ENCODE results near the gene CCL27.

Gene CCL27

DNA sequence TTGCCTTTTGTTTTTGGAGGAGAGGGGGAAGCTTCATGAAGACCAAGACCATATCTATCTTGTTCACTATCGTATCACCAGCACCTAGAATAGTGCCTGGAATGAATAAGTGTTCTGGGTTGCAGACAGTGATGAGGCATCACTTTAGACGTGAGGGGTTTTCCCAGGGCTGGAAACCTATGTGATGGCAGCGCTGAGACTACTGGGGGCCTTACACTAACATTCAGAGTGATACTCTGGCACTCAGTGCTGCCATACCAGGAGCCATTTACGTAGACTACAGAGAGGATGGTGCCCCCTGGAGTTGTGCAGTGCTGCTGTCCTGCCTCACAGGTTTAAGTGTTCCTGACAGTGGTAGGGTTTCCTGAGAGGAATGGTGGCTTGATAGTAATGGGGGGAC is 21.7 kb upstream of the CCL27 start:
- no peak for DNase-seq (ENCODE audit: low spot score)

DNA sequence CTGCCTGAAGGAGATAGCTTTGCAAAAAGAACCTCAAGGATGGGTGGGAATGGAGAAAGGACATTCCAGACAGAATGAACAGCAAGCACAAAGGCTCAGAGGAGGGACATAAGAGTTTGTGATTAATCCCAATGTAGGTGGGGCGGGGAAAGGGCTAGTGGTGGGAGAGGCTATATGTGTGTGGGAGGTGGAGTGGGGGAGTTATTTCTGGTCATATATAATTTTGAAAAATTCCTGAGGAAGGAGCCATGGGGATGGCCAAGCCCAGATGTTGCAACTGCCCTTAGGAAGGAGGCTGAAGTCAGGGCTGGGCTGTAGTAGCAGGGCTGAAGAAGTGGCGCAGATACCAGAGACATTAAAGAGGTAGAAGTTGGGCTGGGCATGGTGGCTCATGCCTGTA is 13.4 kb upstream of the CCL27 start:
- no peak for DNase-seq (ENCODE audit: low spot score)

DNA sequence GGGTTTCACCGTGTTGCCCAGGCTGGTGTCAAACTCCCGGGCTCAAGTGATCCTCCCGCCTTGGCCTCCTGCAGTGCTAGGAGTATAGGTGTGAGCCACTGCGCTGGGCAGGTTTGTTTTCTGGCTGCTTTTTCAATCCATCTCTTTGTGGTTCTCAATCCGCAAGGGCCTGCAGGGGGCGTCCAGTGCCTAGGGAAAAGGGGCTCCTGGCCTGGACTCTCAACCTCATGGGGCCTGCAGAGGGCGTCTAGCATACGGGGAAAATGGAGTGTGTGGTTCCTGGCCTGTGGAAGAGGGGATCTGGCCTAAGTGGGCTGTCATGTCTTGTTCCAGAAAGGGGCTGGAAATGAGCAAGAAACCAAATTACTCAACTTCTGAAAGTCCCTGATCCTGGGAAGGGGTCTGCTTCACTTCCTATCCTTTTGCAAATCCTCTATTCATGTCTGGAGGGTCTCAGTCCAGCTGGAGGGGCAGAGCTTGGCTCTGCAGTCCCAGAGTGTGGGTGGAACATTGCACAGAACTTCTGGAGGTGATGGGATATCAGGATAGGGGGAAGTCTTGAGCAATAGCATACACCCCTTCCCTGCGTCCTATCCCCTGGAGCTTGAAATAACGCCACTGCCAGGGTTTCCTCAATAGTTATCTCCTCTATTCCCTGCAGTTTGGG is 12.7 kb upstream of the CCL27 start:
- peak; percentile 70 for DNase-seq (ENCODE audit: low spot score)

DNA sequence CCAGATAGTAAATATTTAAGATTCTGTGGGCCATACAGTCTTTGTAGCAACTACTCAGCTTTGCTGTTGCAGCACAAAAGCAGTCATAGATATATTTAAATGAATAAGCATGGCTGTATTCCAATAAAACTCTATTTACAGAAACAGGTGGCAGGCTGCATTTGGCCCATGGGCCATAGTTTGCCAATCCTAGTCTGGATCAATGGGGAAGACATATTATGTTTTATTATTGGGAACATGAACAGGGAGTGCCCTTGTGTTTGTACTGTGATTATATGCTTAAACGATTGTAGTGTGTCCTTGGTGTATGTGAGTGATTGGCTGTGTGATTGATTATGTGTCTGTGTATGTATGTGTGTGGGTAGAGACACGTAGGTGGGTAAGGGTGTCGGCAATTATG is 12.0 kb upstream of the CCL27 start:
- no peak for DNase-seq (ENCODE audit: low spot score)

DNA sequence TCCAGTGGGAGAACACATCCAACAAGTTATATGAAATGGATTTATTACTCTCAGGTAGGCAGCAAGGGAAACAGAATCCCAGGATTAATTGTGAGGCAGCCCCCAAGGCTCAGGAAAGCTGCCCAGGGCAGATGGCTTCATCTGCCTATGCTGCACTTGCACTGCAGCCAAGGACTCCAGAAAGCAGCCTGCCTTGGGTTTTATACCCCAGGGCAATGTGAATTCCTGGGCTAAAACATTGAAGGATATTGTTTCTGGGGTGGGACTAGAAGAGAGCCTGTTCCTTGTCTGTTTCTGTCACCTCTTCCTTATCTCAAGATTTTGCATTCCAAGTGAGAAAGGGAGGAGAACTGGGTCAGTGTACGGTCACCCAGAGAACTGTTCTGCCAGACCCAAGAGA is 8.8 kb upstream of the CCL27 start:
- DNase-seq (ENCODE audit: low spot score): no peak

DNA sequence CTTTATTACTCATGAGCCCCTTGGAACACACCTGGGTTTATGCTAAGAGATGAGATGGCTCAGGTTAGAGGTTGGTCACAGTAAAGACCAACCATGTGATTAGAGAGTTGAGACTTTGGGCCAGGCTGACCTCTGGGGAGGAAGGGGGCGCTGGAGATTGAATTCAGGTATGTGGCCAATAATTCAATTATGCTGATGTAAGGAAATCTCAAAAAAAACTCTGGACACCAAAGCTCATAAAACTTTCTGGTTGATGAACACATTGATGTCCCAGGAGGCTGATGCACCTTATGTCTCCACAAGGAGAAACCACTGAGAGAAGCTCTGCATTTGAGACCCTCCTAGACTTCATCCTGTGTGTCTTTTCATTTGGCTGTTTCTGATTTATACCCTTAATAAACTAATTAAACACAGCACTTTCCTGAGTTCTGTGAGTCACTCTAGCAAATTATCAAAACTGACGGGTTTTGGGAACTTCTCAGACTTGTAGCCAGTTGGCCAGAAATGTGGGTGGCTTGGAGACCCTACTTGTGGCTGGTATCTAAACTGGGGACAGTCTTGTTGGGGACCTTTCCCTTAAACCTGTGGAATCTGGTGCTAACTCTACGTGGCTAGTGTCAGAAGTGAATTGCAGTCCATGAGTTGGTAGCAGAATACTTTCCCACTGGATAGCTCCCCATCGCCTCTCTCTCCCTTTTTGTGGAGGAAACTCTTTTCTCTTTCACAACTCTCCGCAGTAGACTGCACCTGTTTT is 7.5 kb upstream of the CCL27 start:
- no peak for DNase-seq (ENCODE audit: low spot score)

DNA sequence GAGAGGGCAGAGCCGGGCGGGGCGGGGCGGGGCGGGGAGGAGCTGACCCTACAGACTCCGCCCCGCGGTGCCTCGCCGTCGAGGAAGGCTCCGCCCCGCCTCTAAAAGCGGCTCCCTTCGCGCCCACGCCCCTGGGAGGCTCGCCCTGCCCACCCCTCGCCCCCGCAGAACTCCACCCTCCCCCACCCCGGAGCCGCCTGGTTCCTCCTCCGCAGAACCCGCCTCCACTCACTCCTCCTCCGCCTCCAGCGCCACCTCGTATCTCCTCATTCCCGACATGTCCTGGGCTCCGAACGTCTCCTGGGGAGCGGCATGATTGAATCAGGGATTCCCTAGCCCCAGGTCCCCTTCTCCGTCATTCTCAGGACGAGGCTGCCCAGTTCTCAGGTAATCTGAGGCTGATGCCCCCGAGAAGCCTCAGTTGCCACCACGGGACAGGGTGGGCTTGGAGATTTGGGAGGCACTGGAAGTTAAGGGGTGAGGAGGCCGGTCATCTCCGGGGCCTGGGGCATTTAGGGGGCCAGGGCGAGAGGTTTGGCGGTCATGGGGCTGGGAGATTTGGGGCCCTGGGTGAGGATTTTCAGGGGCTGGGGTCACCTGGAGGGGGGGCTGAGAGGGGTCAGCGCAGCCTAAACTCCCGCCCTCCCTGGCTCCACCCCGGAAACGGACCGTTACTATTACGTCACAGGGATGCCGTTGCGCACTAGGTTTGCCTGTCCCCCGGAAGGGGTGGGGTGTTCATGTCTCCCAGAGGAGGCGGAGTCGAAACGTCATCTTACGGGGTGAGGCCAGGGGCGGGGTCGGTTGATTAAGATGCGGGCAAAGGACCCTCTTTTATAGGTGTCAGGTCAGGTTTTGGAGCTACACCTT is 3.2 kb upstream of the CCL27 start:
- DNase-seq (ENCODE audit: low spot score): peak; percentile 93

DNA sequence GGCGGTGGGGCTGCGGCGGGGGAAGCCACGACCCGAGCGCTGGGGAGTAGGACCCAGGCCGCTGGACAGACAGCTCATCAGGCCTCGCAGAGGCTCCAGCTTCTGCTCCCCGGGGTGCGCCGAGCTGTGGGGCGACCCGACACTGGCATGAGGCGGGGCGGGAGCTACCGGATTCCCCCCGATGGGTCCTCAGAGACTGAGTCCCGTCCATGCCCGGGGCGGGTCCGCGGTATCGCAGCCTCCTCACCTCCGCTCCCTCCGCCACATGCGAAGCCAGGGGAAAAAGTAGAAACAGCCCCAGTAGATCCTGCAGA is 2.6 kb upstream of the CCL27 start:
- DNase-seq (ENCODE audit: low spot score): no peak

DNA sequence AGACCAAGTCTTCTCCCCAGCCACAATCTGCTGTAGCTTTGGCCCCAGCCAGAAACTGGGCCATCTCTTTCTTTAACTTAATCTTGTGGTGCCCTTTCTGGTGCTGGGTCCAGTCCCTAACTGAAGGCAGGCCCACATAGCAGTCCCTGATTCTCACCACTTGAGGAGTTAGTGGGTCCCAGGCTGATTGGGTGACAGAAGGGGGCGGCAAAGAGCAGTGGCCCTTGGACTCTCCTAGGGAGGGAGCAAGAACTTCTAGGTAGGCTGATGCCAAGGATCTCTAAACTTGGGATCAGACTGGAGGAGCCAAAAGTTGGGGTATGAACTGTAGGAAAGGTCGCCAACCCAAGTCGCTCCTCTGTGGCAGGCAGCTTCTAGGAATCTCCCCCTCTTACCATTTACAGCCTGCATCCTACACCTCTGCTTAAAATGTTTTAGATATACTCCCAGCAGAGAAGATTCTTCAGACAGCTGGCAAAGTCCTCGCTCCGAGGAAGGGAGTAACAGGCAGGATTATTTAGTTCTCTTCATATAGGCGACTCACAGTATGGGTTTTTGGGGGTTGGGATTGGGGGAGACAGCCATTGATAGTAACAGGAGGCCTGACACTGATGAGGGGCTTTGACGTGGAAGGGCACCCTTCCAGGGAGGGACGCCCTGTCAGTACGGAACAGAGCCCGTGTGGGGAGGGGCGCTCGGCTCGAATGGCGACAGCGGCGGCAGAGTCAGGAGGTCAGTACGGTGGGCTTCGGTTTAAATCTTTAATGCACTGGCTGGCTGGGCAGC is 2.0 kb upstream of the CCL27 start:
- DNase-seq (ENCODE audit: low spot score): peak; percentile 84

DNA sequence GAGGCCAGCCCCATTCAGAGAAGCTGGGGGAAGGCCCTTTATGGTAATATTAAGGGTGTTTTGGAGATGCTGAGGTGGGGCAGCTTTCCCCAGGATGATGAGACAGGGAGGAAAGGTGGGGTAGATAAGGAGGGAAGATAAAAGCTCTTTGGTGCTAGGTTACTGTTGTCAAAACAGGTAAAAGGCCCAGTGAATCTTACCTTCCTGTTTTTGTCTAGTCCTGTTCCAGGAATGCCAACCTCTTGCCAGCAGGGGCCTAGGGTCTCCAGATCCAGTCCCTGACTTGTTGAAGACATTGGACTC is 797 bp upstream of the CCL27 start:
- DNase-seq (ENCODE audit: low spot score): no peak

DNA sequence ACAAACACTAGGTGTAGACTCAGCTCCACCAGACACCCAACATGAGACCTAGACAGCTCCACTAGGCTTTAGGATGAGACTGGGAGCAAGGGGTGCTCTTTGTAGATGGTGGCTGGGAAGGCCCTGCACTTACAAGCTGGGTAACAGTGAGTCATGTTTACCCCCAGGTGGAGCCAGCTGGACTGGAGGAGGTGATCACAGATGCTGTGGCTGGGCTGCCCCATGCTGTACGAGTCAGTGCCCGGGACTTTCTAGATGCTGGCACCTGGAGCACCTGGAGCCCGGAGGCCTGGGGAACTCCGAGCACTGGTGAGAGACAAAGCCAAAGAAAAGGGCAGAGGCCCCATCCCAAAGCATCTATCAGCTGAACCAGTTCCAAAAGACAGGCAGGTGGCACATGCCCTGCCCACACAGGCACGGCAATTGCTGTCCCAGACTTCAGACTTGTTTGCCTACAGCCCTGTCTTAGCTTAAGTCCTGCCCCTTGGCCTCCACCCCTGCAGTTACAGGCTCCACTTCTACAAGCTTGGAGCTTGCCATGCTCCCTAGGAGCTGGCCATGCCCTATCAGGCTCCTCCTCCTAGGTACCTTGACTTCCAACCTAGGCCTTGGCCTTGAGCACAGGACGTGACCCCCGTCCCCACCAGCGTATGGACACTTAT is 2.7 kb downstream of the CCL27 start:
- DNase-seq (ENCODE audit: low spot score): no peak

DNA sequence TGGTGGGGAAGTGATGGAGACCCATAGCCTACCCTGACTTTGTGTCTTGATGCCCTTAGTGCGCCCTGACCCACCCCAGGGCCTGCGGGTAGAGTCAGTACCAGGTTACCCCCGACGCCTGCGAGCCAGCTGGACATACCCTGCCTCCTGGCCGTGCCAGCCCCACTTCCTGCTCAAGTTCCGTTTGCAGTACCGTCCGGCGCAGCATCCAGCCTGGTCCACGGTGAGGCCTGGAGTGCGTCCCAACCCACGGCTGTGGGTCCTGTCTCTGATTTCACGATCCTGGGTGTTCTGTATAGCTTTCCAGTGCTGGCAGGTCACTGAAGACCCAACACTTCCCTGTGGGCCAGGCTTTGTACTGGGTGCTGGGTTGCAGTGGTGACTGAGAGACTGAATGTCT is 4.0 kb downstream of the CCL27 start:
- no peak for DNase-seq (ENCODE audit: low spot score)

DNA sequence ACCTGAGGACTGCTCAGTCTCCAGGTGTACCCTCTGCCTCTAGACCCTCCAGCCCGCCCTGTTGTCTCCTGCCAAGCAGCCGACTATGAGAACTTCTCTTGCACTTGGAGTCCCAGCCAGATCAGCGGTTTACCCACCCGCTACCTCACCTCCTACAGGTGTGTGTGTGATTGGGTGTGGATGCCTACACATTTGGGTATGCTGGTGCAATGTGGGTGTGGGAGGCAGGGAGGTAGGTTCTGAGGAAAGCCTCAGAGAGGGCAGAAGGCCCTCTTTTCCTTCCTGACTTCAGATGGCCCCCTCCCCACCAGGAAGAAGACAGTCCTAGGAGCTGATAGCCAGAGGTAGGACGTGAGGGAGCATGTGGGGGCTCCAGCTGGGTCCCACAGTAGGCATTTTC is 5.5 kb downstream of the CCL27 start:
- DNase-seq (ENCODE audit: low spot score): no peak

DNA sequence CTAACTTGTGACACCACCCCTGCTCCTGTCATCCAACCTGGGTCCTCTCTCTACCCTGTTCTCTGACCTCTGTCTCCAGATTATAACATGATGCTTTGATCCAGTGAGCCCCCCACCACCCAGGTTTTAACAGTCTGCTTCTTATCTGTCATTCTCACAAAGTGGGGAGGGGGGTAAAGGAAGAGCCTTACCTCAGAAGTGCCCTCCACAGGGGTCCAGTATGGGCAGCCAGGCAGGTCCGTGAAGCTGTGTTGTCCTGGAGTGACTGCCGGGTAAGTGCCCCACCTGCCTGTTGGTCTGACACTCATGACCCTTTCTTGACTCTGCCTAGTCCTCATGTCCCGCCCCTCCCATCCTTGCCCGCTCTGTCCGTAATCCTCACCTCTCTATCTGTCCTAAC is 7.1 kb downstream of the CCL27 start:
- no peak for DNase-seq (ENCODE audit: low spot score)

DNA sequence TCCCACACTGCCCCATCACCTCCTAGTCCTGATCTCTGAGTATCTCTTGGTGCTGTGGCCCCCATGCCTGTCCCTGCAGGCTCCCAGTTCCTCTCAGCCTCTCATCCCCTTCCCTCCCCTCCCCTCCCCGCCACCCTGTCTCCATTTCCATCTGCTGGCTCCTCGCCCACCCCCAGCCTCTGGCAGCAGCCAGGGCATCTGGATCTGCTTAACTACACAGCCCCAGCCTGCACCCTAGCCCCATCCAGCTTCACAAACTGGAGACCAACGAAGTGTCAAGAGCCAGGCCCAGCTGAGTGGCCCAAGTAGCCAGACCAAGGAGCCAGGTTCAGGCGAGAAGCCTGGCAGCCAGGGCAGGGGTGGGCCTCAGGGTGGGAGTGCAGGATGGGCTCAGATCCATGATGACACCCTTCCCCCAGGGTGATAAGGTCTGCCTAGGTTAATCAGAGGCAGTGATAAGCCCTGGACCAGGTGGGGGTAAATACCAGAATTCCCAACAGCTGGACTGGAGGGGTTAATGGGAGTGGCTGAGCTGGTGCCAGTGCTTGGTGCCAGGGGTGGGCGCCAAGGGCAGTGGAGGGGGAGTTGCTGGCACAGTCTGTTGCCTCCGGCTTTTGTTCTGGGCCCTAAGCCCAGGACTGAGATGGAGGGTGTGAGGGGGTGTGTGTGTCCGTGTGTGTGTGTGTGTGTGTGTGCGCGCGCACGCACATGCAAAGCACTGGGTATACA is 8.0 kb downstream of the CCL27 start:
- DNase-seq (ENCODE audit: low spot score): no peak

DNA sequence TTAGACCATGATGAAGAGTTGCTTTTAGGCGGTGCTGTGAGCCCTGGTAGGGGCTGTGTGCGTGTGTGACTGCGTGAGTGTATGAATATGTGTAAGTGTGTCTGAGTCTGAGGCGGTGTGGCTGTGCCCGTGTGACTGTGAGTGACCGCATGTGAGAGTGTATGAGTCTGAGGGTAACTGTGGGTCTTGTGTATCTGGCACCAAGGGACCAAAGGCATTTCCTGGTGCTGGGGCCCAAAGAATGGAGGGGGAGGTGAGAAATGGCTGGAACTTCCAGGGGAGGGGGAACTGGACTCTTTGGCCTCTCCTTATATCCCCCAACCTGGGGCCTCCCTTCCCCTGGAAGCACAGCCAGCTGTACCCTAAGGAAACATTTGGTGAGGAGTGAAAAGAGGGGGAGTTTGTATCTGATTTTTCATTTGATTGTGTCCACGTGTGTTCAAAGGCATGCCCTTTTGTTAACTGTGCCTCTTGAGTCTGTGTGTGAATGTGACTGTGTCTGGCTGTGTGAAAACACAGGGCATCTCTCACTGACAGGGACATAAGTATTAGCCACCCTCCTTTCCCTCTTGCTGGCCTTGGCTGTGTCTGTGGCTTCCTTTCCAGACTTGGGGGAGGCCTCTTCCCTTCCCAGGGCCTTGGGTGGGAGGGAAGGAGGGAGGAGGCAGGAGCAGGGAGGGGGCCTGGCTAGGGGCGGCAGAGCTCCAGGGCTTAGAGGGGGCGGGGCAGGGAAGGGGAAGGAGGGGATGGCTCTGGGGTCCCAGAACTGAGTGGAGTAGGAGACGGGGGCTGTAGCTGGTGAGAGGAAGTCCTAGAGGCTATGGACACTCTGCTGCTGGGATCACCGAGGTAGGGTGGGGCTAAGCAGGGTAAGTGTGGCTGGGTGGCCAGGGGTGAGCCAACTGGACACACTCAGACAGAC is 9.0 kb downstream of the CCL27 start:
- no peak for DNase-seq (ENCODE audit: low spot score)

DNA sequence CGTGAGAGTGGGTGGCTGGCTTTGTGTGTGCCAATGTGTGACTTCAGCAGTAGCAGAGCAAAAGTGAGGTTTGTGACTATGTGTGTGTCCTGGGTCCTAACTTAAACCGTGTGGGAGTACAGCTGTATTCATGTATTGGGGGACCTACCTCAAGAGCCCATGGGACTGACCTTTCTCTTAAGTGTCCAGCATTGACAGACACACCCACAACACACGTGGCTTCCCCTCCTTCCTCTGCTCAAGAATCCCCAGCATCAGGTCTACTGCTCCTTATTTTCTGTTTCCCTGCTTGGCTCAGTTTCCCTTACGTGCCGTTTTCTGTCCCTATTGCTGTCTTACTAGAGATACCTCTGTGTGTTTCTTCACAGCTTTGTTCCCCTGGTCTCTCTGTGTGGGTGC is 9.9 kb downstream of the CCL27 start:
- DNase-seq (ENCODE audit: low spot score): no peak

DNA sequence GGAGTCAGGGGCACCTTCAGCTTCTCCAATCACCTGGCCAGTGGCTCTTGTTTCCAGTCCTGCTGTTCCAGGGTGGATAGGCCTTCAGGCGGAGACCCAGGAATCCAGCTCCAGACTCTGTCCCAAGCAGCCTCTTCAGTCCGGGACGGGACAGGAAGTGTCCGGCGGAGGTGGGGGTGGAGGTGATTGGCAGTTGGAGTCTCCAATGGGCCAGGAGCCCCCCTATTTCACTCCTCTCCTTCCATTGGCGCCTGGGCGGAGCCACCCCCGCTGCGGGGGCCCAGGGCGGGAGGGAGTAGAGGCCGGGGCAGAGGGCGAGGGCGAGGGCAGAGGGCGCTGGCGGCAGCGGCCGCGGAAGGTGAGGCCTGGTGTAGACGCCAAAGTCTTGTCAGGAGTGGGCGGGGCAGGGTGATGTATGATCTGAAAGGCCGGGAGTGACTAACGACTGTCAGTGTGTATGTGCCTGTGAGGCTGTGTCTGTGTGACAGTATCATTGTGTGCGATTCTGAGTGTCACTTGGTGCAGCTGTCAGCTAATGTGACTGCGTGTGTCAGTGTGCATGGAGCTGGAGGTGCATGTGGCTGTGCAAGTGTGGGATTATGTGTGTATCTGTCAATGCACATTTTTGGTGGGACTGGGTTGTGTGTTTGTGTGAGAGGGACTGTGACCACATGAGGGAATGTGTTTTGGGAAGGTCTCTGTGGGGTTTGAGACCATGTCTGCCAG is 10.4 kb downstream of the CCL27 start, which contains the start of gene IL11RA:
Gene IL11RA (plus strand): TSS at position 310 of the 726 bp plus-strand sequence. CDS start 3,033 bp downstream, outside the sequence.
- DNase-seq (ENCODE audit: low spot score): peak; percentile 68

DNA sequence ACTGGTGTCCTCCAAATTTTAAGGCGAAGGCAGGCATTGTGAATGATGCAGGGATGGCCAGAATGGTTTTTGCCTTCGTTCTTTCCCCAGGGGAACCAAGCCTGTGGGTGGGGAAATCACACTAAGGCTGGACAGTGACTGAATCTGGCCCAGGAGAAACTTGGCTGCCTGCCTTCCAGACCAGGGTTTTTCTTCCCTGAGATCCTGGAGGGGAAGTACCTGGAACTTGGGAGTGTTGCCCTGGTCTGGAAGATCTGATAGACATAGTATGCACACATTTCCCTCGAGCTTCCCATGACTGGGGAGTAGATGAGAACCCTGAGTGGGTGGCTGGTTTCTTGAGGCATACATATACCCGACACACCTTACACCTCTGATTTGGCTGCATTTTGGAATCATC is 11.1 kb downstream of the CCL27 start:
- no peak for DNase-seq (ENCODE audit: low spot score)

Data from hematopoietic multipotent progenitor cell treated with erythropoietin and hydrocortisone succinate and interleukin-3 and kit ligand, for 15 days (in vitro differentiated cells).